HG03354 (cell line): ENCODE measurements around the gene RAB3D.
"Not testable (repeated sequence)": the region's sequence is repeated elsewhere in the genome, so short reads cannot be mapped to it uniquely, and the experiment has no call there.

ENCODE experiments used
- ATAC-seq: cut with Tn5 transposase; IDR thresholded peaks from one replicate; pipeline ENCODE4 v1.9.1; 2021; ENCODE audit warnings: mild to moderate bottlenecking; ENCODE audit not compliant: unreplicated experiment, poor library complexity, severe bottlenecking

RAB3D gene

DNA sequence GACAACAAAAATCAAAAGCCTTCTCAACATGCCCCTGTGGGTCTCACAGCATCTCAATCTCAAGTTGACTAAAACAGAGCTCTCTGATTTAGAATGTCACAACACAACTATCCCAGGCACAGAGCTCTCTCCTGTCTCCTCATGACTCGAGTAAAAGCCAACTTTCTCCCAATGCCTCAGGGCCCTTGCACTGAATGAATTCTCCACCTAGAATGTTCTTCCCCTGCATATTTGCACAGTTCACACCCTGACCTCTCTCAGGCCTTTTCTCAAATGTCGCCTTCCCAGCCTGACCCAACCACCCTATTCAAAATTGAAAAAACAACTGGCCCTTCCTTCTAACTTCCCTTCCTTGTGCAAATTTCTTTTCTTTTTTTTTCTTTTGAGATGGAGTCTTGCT lies 31.3 kb upstream of the RAB3D start:
- ATAC-seq: no peak

DNA sequence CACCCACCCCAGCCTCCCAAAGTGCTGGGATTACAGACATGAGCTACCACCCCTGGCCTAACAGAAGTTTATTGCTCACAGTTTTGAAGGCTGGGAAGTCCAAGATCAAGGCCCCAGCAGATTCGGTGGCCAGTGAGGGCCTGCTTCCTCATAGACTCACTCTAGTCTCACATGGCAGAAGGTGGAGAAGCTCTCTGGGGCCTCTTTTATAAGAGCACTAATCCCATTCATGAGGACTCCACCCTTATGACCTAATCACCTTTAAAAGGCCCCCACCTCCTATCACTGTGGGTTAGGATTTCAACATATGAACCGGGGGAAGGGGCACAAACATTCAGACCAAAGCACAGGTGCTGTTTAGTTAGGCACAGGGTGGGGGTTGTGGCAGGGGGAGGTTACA lies 28.1 kb upstream of the RAB3D start:
- no peak for ATAC-seq

DNA sequence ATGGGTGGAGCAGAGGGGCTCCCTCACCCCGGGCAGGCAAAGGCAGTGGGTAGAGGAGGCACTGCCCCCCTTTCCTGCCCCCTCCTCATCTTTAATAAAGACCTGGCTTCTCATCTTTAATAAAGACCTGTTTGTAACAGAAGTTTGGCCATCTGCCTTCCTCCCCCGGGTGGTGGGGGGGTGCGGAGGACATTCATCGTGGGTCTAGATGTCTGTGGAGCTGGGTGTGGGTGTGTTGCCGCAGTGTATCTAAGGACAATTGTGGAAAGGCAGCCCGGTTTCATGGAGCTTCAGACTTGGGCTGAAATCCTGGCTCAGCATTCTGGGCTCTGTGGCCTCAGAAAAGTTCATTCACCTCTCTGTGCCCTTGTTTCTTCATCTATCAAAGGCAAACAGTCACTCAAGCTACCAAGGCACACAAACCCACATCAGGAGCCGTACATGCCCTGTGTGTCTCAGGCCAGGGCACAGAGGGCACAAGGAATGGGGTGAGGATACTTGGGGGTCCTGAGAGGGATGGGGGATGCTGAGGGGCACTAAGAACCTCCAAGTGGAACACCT lies 26.2 kb upstream of the RAB3D start:
- ATAC-seq: no peak

DNA sequence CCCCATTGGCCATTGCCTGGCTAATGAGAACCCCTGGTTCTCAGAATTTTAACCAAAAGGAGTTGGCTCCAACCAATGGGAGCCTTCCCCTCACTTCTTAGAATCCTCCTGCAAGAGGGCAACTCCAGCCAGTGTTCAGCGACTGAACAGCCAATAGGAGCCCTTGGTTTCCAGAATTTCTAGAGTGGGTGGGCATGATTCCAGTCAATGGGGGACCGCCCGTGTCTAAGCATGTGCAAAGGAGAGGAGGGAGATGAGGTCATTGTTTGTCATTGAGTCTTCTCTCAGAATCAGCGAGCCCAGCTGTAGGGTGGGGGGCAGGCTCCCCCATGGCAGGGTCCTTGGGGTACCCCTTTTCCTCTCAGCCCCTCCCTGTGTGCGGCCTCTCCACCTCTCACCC lies 25.5 kb upstream of the RAB3D start:
- ATAC-seq: no peak

DNA sequence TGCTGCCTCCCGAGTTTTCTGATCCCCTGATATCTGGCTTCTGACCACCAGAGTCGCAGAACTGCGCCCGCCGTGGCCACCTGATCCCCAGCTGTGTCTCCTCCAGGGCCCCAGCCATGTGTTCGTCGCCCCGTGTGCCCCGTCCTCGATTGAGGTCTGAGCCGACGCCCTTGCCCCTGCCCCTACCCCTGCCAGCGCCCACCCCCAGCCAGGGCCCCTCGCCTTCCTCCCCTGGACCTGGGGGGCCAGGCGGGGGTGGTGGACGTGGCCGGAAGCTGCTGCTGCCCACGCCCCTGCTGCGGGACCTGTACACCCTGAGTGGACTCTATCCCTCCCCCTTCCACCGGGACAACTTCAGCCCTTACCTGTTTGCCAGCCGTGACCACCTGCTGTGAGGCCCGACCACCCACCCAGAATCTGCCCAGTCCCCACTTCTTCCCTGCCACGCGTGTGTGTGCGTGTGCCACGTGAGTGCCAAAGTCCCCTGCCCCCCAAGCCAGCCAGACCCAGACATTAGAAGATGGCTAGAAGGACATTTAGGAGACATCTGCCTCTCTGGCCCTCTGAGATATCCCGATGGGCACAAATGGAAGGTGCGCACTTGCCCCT lies 24.9 kb upstream of the RAB3D start:
- no peak for ATAC-seq

DNA sequence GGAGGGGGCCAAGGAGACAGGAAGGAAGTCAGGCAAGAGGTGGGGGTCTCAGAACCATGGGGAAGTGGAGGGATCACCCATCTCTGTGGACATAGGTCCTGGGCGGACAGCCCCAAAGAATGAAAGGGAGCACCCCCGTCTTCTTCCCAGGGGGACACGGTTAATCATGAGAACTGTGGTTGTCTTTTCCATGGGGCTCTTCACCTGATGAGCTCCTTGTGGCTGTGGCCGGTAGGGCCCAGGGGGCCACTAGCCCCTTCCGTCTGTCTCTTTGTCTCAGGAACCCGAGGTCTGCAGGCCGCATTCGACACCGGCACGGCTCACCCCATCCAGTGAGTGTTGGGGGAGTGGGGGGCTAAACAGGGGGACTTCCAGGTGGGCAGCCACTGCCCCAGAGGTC lies 24.4 kb upstream of the RAB3D start:
- no peak for ATAC-seq

DNA sequence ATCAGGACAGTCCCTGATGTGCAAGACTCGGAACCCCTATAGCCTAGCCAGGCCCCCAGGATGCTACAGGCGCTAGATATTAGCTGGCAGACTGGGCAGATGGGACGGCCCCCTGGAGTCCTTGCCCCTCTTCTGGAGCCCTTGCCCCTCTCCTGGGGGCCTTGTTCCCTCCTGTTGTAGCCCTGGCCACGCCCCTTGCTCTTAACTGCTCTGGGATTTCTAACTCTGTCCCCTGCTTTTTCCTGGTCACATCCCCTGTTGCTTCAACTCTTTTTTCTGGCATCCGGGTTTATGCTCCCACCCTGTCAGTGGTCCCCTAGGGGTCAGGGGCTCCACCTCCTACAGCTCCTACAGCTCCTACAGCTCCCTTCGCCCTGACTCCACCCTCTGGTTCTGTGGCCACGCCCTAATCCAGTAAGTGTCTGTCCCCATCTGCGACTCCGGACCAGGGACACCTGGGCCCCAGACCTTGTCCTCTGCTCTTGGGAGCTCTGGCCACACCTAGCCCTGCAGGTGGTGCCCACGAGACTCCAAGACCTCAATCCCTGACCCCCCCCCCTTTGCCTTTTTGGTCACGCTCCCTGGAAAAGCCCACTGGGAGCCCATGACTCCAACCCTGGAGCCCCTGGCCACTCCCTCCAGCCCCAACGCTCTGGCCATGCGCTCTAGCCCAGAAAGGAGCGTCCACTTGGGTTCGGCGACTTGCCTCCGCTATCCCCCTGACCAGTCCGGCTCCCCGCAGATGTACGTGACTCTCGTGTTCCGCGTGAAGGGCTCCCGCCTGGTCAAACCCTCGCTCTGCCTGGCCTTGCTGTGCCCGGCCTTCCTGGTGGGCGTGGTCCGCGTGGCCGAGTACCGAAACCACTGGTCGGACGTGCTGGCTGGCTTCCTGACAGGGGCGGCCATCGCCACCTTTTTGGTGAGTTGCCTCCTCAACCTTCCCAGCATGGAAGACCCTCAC lies 22.6 kb upstream of the RAB3D start:
- no peak for ATAC-seq

DNA sequence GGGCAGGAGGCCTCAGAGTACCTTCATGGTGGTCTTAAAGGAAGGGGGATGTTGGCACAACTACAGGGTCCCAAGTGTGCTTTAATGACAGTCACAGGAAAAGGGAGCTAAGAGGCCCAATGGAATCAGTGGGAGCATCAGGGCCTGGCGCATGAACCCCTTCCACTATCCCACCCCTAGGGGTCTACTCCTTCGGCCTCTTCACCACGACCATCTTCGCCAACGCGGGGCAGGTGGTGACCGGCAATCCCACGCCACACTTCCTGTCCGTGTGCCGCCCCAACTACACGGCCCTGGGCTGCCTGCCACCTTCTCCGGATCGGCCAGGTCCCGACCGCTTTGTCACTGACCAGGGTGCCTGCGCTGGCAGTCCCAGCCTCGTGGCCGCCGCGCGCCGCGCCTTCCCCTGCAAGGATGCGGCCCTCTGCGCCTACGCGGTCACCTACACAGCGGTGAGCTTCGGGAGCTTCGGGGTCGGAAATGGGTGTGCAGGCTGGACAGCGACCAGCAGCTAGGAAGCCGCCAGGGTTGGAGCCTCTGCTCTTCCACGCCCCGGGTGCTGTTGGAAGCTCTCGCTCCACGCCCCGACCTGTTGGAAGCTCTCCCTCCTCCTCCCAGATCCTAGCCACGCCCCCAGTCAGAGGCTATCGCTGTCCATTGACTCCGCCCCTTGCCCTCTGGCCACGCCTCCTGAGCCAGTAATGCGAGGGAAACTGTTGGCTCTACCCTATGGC lies 21.7 kb upstream of the RAB3D start:
- no peak for ATAC-seq

DNA sequence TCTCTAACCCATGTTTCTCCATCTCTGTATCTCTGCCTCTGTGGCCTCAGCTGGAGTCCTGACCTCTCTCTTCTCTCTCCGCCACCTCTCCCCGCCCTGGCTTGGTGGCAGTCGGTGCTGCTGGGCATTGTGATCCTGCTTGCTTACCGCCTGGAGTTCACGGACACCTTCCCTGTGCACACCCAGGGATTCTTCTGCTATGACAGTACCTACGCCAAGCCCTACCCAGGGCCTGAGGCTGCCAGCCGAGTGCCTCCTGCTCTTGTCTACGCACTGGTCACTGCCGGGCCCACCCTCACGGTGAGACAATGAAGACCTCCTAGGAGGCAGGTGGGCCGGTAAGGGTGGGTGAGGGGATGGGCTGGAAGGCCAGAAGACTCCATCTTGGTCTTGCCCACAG lies 20.0 kb upstream of the RAB3D start:
- no peak for ATAC-seq

DNA sequence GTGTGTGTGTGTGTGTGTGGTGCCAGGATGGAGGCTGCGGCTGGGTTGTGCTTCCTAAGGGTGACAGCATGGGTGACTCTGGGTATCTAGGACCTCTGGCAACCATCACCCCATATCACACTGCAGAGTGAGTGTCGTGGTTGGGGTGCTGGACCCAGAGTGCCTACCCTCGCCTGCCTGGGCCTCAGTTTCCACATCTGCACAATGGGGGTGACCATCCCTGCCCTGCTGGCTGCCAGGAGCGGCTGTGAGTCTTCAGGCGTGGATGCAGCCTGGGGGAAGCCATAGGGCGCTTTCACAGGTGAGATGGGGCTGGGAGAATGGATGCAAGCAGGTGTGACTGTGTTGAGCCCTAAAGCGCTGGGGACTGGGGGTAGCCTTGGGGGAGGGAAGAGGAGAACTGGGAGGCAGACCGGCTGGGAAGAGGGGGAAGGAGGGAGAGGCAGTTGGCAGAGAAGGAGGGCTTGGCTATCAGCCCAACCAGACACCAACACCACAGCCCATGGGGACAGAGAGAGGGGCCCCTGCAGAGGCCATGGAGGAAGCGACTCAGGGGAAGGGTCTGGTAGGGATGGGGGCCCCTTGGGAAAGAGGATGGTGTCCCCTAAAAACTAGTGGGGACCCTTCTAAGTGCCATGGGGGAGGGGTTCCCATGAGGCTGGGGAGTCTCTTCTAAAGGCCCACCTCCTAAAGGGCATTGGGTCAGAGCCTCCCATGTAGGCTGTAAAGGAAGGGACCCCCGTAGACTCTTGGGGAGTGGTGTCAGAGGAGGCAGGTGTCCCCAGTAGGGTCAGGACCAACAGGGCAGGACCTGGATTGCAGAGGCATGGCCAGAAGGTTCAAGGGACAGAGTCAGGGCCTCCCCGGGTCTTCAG lies 17.5 kb upstream of the RAB3D start:
- no peak for ATAC-seq

DNA sequence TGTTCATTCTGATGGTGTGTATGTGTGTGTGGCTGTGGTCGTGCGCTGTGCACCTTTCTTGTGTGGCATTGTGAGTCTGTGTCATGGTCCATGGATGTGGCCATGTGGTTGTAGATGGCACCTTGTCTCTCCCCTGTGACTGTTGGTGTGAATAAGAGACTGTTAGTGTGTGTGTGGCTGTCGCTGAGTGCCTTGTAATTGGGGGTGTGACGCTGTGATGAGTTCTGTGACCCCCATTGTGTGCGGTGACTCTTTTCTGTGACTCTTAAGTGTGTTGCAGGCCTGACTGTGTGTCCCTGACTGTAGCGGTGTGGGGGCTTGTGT lies 16.6 kb upstream of the RAB3D start:
- ATAC-seq: no peak

DNA sequence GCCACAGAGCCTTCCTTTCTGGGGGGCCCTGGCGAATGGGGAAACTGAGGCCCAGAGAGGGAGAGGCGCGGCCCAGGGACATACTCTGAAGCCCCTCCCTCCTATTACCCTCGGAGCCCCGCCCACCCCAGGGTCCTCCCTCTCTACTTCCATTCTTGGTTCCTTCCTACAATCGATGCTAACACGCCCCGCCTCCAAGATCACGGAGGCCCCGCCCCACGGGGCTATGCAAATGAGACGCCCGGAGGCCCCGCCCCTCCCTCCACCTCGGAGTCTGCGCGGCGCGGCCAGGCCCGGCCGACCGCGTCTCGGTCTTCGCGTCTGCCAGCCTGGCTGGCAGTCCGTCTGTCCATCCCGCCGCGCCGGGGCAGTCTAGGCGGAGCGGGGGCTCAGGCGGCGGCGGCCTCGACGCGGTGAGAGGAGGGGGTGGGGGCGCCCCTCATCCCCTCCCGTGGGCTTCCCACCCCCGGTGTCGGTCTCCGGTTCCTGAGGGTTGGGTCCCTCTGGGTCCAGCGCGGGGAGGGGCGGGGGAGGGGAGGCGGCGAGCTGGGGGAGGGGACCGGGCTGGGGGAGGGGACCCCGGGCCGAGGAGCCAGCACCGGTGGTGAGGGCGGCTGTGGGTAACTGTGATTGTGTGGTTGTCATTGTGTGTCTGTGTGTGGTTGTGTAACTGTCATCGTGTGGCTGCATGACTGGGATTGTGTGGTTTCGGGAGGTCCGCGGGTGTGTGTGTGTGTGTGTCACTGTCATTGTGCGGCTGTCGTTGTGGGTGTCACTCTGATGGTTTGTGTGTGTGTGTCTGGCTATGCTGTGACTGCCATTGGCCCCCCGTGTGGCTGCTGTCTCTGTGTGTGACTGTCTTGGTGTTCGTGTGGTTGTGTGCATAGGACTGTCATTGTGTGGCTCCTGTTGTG lies 16.0 kb upstream of the RAB3D start, which contains the start of gene PLPPR2:
Gene PLPPR2 (plus strand): TSS at position 273 of the 914 bp plus-strand sequence. CDS start 2,242 bp downstream, outside the sequence.
- ATAC-seq: peak; percentile 55

DNA sequence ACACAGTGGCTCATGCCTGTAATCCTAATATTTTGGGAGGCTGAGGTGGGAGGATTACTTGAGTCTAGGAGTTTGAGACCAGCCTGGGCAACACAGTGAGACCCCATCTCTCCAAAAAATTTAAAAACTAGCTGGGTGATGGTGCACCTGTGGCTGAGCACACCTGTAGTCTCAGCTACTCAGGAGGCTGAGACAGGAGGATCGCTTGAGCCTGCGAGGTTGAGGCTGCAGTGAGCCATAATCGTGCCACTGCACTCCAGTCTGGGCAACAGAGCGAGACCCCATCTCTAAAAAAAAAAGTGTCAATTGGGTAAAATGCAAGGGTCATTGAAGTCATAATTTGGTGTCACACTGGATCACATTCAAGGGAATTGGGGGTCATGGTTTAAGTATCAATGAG lies 14.6 kb upstream of the RAB3D start:
- not testable (repeated sequence) for ATAC-seq

DNA sequence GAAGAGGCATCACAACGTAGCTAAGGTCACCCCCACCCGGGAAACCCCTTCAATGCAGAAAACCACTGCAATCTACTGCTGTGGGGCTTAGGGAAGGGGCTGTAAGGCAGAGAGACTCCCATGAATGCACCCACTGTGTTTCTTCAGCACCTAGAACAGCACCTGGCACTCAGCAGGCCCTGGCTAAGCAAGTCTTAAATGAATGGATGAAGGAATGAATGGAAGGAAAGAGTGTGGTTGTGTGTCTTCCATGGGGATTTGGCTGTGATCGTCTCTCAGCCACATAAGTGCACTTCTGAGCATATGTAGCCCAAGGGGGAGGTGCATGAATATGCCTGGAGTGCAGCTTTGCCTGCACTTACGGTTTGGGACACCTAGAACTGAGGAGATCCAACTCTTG lies 9.7 kb upstream of the RAB3D start:
- ATAC-seq: no peak

DNA sequence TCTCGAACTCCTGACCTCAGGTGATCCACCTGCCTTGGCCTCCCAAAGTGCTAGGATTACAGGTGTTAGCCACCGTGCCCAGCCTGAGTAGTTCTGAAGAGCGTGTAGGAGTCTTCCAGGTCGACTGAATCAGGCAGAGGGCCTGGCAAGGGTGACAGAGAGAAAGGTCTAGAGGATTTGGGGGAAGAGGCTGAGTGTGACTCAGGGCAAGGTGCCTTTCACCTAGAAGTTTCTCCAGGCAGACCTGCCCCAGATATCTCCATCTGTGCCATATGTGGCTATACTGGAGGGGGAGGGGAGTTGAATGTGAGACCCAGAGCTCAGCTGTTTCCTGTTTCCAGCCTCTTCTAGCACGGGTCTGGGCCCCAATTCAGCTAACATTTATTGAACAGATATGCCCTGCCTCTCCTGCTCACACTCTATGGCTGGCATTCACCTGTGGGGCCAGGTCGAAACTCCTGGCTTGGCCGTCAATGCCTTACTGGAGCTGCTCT lies 8.1 kb upstream of the RAB3D start:
- no peak for ATAC-seq

DNA sequence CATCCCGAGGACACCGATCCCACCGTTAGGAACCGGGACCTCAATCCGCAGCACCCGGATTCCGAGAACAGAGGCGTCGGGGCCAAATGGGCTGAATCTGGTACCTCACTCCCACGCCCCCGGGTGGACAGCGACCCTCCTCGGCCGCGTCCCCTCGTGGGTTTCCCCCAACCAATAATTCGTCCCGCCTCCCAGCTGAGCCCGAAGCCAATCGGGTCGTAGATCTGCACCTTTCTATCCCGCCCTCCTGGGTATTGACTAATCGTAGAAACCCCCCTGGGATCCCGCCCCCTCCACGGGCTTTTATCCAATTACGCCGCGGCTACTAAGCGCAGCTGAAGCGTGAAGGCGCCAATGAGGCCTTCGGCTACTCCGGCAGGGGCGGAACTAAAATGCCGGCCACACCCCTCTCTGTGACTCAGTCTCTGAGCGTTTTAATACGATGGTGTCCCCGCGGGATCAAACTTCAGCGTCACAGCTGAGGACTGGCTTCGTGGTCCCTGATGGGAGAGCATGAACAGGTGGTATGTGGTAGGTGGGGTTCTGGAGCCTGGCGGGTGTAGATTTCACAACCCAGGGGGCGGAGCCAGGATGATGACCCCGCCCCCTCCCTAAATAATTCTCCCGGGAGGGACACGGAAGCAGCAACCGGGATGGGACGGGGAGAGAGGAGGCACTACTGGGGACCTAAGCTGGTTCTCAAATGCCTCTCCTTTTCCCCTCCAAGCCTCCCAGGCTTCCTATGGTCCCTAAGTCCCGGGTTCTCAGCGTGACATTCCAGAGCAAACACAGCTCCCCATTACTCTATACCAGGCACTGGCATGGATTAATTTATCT lies 6.9 kb upstream of the RAB3D start, which contains the start of the genes CCDC159 and TMEM205:
Gene CCDC159 (plus strand): TSS at position 416 of the 837 bp plus-strand sequence. CDS start 88 bp downstream, at position 504.
Gene TMEM205 (minus strand): TSS at position 165 of the 837 bp plus-strand sequence. CDS start 649 bp downstream, outside the sequence.
- peak; percentile 90 for ATAC-seq
